HepG2 (cell line): ENCODE results near the gene PCDHGA10.
"Not testable (repeated sequence)": the region's sequence is repeated elsewhere in the genome, so short reads cannot be mapped to it uniquely, and the experiment has no call there.

Experiments
- CEBPB ChIP-seq: IDR thresholded peaks from 2 replicates; pipeline ENCODE4 v1.6.1; 2011; ENCODE audit warnings: low read depth, low read length, improper control_type of control experiment, borderline replicate concordance
- HDAC2 ChIP-seq: sonication (generic); formaldehyde crosslinking; IDR thresholded peaks from 2 replicates; pipeline ENCODE4 v1.4.0; 2020; ENCODE audit warnings: missing genetic modification reagents
- JUND ChIP-seq: sonication (generic); formaldehyde crosslinking; IDR thresholded peaks from 2 replicates; pipeline ENCODE4 v1.8.0; 2022; ENCODE audit warnings: mild to moderate bottlenecking, missing genetic modification reagents
- NFE2L1 ChIP-seq: sonication (generic); formaldehyde crosslinking; IDR thresholded peaks from 2 replicates; pipeline ENCODE4 v1.4.0; 2020; ENCODE audit warnings: missing genetic modification reagents, mild to moderate bottlenecking, borderline replicate concordance
- POLR2A ChIP-seq, 2 experiments: IDR thresholded peaks; 2 replicates each; pipeline ENCODE4 v1.6.1; 2011; ENCODE audit warnings: low read depth in 2 of 2, low read length in 2 of 2, mild to moderate bottlenecking in 1 of 2, moderate library complexity in 1 of 2; ENCODE audit not compliant: insufficient read depth in 1 of 2
- POLR2AphosphoS5 ChIP-seq: IDR thresholded peaks from 2 replicates; pipeline ENCODE4 v1.6.1; 2012; ENCODE audit warnings: low read depth, low read length
- RXRA ChIP-seq: sonication (generic); formaldehyde crosslinking; IDR thresholded peaks from 2 replicates; pipeline ENCODE4 v1.5.1; 2020; ENCODE audit warnings: missing genetic modification reagents
- SRF ChIP-seq: IDR thresholded peaks from 2 replicates; pipeline ENCODE4 v1.6.1; 2011; ENCODE audit warnings: mild to moderate bottlenecking, low read depth, low read length, moderate library complexity
- ZNF121 ChIP-seq: sonication (generic); formaldehyde crosslinking; IDR thresholded peaks from 2 replicates; pipeline ENCODE4 v1.5.0; 2020; ENCODE audit warnings: mild to moderate bottlenecking, missing genetic modification reagents
- TF ChIP-seq, protein P1 (sequence below), 2 experiments: fragments of 450-650 bp in 1 of 2; sonication (generic) in 1 of 2; formaldehyde crosslinking in 1 of 2; IDR thresholded peaks; 2 replicates each; pipeline versions ENCODE4 v1.6.1 to v1.8.0; 2016 to 2022; ENCODE audit warnings: antibody characterized with exemption in 1 of 2, mild to moderate bottlenecking in 1 of 2, missing genetic modification reagents in 1 of 2
- TF ChIP-seq, protein P2 (sequence below): sonication (generic); formaldehyde crosslinking; IDR thresholded peaks from 2 replicates; pipeline ENCODE4 v1.4.0; 2020; ENCODE audit warnings: mild to moderate bottlenecking, missing genetic modification reagents

DNA sequence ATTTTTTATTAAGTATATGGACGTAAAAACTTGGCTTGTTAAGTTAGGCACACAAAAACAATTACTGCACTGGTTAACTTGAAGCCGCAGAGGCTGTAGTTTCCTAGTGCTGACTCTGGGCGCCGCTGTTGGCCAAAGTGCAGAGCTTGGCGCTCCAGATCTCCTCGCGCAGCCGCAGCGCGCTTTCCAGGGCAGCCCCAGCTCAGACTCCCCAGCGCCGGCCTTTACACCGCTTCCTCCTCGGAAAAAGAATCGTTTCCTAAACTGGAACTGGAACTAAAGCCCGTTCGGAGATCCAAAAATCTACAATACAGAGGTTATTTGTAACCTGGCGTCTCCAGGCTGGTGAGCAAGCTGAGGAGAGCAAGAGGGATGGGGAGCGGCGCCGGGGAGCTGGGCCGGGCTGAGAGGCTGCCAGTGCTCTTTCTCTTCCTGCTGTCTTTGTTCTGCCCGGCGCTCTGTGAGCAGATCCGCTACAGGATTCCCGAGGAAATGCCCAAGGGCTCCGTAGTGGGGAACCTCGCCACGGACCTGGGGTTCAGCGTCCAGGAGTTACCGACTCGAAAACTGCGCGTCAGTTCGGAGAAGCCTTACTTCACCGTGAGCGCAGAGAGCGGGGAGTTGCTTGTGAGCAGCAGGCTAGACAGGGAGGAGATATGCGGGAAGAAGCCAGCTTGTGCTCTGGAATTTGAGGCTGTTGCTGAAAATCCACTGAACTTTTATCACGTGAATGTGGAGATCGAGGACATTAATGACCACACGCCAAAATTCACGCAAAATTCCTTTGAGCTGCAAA, 14.8 kb upstream of the PCDHGA10 start, which contains the start of gene PCDHGB5:
- TF ChIP-seq RXRA (CRISPR knock-in tag); POLR2A (IDR thresholded peaks at IDR 0.05; ENCODE audit: insufficient read depth in 1 of 2, low read depth in 2 of 2, low read length in 2 of 2); POLR2AphosphoS5; JUND; HDAC2 (CRISPR knock-in tag); CEBPB; NFE2L1 (CRISPR knock-in tag); ZNF121 (CRISPR knock-in tag); SRF: not testable (repeated sequence)
- TF ChIP-seq, protein P1, sequence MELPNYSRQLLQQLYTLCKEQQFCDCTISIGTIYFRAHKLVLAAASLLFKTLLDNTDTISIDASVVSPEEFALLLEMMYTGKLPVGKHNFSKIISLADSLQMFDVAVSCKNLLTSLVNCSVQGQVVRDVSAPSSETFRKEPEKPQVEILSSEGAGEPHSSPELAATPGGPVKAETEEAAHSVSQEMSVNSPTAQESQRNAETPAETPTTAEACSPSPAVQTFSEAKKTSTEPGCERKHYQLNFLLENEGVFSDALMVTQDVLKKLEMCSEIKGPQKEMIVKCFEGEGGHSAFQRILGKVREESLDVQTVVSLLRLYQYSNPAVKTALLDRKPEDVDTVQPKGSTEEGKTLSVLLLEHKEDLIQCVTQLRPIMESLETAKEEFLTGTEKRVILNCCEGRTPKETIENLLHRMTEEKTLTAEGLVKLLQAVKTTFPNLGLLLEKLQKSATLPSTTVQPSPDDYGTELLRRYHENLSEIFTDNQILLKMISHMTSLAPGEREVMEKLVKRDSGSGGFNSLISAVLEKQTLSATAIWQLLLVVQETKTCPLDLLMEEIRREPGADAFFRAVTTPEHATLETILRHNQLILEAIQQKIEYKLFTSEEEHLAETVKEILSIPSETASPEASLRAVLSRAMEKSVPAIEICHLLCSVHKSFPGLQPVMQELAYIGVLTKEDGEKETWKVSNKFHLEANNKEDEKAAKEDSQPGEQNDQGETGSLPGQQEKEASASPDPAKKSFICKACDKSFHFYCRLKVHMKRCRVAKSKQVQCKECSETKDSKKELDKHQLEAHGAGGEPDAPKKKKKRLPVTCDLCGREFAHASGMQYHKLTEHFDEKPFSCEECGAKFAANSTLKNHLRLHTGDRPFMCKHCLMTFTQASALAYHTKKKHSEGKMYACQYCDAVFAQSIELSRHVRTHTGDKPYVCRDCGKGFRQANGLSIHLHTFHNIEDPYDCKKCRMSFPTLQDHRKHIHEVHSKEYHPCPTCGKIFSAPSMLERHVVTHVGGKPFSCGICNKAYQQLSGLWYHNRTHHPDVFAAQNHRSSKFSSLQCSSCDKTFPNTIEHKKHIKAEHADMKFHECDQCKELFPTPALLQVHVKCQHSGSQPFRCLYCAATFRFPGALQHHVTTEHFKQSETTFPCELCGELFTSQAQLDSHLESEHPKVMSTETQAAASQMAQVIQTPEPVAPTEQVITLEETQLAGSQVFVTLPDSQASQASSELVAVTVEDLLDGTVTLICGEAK (IDR thresholded peaks at IDR 0.05): not testable (repeated sequence)
- TF ChIP-seq, protein P1 (CRISPR knock-in tag; IDR thresholded peaks at IDR 0.05): not testable (repeated sequence)
- TF ChIP-seq, protein P2, sequence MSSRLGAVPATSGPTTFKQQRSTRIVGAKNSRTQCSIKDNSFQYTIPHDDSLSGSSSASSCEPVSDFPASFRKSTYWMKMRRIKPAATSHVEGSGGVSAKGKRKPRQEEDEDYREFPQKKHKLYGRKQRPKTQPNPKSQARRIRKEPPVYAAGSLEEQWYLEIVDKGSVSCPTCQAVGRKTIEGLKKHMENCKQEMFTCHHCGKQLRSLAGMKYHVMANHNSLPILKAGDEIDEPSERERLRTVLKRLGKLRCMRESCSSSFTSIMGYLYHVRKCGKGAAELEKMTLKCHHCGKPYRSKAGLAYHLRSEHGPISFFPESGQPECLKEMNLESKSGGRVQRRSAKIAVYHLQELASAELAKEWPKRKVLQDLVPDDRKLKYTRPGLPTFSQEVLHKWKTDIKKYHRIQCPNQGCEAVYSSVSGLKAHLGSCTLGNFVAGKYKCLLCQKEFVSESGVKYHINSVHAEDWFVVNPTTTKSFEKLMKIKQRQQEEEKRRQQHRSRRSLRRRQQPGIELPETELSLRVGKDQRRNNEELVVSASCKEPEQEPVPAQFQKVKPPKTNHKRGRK (CRISPR knock-in tag): not testable (repeated sequence)
